IPS-NIHi7 (cell line): ENCODE data around the gene HCRT.
A peak's percentile ranks its signal among the peaks of the same experiment; 100 is the strongest.
"Not testable (repeated sequence)": the region's sequence is repeated elsewhere in the genome, so short reads cannot be mapped to it uniquely, and the experiment has no call there.

Experiments used
- DNase-seq: peaks from one replicate; pipeline ENCODE4 v3.0.0; 2012; ENCODE audit warnings: mixed read lengths; ENCODE audit errors: extremely low spot score

HCRT gene

DNA sequence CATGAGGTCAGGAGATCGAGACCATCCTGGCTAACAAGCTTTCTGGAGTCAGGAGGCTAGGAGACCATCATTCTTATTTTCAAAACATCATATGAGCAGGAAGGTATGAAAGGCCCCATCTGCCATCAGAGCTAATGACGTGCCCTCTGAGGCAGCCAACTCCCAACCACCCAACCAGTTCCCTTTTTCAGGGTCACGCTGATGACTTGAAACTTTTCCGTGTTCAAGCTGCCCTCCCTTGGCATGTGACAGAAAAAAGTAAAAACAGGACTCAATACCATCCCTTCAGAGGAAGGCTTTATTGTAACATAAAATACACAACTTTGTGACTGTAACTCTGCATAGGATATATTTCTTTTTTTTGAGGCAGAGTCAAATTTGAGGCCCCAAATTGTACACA lies 13.6 kb upstream of the HCRT start:
- no peak for DNase-seq

DNA sequence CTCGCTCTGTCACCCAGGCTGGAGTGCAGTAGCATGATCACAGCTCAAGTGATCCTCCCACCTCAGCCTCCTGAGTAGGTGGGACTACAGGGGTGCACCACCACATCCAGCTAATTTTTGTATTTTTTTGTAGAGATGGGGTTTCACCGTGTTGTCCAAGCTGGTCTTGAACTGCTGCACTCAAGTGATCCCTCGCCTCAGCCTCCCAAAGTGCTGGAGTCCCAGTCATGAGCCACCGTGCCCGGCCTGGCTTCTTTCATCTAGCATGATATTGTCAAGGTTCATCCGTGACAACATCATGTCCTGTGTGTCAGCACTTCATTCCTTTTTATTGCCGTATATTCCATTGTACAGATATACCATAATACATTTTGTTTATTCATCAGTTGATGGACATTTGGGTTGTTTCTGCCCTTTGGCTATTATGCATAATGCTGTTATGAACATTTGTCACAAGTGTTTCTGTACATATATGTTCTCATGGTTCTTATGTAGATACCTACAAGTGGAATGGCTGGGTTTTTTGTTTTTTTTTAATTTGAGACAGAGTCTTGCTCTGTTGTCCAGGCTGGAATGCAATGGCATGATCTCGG lies 12.4 kb upstream of the HCRT start:
- no peak for DNase-seq

DNA sequence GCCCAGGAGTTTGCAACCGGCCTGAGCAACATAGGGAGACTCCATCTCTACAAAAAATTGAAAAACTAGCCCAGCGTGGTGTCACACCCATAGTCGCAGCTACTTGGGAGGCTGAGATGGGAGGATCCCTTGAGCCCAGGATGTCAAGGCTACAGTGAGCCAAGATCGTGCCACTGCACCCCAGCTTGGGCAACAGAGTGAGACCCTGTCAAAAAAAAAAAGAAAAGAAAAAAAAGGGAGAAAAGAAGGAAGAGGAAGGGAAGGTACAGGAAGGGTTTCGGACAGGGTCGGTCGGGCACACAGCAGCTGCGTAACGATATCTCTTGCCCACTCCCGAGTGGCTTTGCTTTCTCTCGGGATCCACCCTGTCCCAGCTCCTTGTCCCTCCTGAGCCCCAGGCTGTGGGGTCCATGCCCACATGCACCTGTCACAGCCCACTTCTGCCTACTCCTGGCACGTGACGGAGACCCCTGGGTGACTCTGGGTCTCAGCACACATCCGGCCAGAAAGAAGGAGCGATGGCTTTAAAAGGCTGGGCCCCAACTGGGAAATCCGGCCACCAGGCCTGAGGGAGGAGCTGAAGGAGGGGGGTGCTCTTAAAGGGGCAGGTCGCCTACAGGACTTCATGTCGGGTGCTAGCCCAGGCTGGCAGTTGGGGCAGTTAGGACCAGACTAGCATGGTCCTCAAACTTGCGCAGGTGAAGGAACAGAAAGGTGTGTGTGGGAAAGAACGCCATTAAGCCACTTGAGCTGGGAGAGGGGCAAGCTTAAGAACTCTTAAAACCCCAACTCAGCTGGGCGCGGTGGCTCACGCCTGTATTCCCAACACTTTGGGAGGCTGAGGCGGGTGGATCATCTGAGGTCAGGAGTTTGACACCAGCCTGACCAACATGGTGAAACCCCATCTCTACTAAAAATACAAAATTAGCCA lies 9.0 kb upstream of the HCRT start, which contains the start of gene GHDC:
Gene GHDC, minus strand, starts transcription at position 526 of the 931 bp plus-strand sequence. CDS start 913 bp downstream, outside the sequence.
- peak; percentile 87 for DNase-seq

- no peak for DNase-seq
These were observed 8.1 kb upstream of the HCRT start for GRCh38 chr17:42193216-42193968.

GRCh38 chr17:42192189-42193126 lies 7.2 kb upstream of the HCRT start:
- DNase-seq: no peak

DNA sequence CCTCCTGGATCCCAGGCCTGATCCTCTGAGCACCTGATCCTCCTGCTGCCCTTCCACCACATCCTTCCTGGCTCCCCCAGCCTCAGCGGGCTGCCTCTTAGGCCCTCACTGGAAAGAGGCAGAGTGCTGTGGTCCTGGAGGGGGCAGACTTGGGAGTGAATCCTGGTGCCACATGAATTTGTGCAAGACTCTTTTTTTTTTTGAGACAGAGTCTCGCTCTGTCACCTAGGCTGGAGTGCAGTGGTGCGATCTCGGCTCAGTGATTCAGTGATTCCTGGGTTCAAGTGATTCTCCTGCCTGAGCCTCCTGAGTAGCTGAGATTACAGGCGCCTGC lies 6.0 kb upstream of the HCRT start:
- DNase-seq: no peak

- no peak for DNase-seq
These were observed 5.4 kb upstream of the HCRT start for GRCh38 chr17:42190491-42191274.

DNA sequence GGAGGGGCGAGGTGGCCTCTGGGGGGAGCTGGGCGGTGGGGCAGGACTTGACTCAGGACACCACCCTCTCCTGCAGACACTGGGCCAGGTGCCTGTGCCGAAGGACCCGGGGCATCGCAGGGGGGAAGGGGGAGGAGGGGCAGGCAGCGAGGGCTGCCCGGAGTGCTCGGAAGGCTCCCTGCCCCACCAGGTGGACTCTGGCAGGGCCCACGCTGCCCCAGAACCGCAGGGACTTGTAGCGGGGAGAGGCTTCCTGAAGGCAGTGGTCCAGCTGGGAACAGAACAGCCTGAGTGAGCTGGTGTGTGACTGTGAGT lies 4.4 kb upstream of the HCRT start:
- no peak for DNase-seq

GRCh38 chr17:42188749-42189650 lies 3.7 kb upstream of the HCRT start:
- no peak for DNase-seq

DNA sequence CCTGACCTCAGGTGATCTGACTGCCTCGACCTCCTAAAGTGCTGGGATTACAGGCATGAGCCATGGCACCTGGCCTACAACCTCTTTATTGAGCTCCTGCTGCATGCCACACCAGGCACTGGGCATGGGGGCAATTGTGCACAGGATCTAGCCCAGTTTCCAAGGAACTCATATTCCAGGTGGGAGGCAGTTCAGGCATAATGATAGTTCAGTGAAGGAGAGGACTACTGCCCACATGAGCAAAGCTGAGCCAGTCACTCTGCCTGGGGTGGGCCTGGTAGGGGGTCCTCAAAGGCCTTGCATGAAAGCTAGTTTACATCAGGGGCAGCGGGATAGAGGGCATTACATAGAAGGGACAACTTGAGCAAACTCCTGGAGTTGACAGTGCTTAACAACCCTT lies 2.6 kb upstream of the HCRT start:
- no peak for DNase-seq

DNA sequence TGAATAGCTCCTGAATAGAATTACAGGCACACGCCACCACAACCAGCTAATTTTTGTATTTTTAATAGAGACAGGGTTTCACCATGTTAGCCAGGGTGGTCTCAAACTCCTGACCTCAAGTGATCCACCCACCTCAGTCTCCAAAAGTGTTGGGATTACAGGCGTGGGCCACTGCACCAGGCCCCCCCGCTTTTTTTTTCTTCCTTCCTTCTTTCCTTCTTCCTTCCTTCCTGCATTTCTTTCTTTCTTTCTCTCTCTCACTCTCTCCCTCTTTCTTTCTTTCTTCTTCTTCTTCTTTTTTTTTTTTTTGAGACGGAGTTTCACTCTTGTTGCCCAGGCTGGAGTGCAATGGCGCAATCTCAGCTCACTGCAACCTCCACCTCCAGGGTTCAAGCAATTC lies 939 bp upstream of the HCRT start:
- DNase-seq: not testable (repeated sequence)

DNA sequence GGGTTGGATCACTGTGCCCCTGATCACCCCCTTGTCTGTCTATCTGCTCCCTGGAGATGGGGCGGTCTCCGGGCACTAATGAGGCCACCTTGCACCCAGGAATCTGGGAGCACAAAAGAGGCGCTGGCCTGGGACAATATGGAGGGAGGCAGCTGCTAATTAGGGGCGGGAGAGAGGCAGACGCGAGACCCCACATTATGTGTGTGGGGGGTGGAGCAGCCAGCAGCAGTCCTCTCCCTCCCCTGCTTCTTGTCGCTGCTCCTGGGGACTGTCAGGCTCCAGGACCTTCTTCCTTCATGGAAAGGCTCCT lies 324 bp upstream of the HCRT start:
- no peak for DNase-seq

- peak; percentile 96 for DNase-seq
These were observed 1.2 kb downstream of the HCRT start for GRCh38 chr17:42183741-42184711.

DNA sequence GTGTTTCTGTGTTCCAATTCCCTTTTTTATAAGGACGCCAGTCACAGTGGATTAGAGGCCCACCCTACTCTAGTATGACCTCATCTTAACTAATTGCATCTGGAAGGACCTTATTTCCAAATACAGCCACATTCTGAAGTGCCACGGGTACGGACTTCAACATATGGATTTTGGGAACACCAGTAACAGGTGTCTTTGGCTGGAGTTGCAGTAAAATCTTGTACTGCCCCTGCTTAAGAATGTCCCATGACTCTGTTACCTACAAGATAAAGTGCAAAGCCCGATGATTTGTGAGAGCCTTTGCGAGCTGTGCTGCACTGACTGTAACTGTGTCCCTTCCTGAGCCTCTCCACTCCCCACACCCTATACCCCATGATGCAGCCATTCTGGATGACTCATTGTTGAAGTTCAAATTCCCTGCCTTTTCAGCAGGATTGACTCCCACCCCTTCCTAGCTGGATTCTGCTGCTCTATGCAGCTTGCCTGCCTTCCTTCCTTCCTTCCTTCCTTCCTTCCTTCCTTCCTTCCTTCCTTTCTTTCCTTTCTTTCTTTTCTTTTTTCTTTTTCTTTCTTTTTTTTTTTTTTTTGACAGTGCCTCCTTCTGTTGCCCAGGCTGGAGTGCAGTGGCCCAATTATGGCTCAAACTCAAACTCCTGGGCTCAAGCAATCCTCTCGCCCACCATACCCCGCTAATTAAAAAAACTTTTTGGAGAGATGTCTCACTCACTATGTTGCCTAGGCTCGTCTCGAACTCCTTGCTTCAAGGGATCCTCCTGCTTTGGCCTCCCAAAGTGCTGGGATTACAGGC lies 2.1 kb downstream of the HCRT start:
- DNase-seq: no peak

GRCh38 chr17:42181851-42182207 lies 3.4 kb downstream of the HCRT start:
- no peak for DNase-seq

GRCh38 chr17:42180922-42181850 lies 4.1 kb downstream of the HCRT start, which contains the start of gene KCNH4:
KCNH4 (minus strand) TSS chr17:42181142; CDS start chr17:42180945, 197 bp downstream.
- DNase-seq: peak; percentile 81
